Kidney capillary endothelial cell (primary cell): ENCODE measurements around the gene CDC45.
A peak's percentile ranks its signal among the peaks of the same experiment; 100 is the strongest.

Experiments
- DNase-seq: peaks from one replicate; pipeline ENCODE4 v3.0.0-alpha.2; 2018; ENCODE audit warnings: low spot score

CDC45 gene

GRCh38 chr22:19448739-19449421 is 30.8 kb upstream of the CDC45 start:
- DNase-seq: no peak

DNA sequence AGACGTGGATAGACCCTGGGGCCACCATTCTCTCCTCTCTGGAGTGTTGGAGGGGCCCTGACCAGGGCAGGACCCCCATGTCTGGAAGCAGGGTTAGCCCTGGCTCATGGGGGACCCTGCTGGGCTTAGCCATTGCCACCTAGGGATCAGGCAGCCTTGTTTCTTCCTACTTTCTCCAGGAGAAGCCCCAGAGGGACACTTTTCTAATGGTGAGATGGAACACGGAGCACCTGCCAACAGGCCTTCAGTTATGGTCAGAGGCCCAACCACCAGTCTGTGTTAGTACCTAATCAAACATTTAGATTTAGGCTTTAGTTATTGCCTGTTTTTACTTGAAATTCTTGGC is 30.3 kb upstream of the CDC45 start:
- DNase-seq: no peak

- no peak for DNase-seq
Observed at GRCh38 chr22:19450363-19451175, 29.2 kb upstream of the CDC45 start.

DNA sequence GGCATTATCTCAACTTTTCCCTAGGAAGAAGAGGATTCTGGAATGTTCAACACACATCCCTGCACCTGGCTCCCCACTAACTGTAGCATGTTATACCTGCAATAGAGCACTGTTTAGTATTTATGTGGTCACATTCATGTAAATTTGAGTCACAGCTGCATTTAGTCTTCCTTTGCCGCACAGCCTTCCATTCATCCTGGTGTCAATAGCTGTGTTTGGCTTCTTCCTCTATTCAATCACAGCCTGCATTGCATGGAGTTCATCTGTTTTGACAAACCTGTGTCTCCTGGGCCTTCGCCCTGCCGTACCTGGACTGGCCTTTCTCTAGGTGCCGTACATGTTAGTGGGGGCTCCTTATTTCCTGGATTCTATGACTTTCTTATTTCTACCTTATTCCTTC is 28.1 kb upstream of the CDC45 start:
- no peak for DNase-seq

- no peak for DNase-seq
Observed at GRCh38 chr22:19453718-19454117, 26.0 kb upstream of the CDC45 start.

- no peak for DNase-seq
Observed at GRCh38 chr22:19454156-19454555, 25.6 kb upstream of the CDC45 start.

GRCh38 chr22:19455033-19455432 is 24.7 kb upstream of the CDC45 start:
- DNase-seq: no peak

- peak; percentile 23 for DNase-seq
Observed at GRCh38 chr22:19455585-19456370, 23.9 kb upstream of the CDC45 start.

DNA sequence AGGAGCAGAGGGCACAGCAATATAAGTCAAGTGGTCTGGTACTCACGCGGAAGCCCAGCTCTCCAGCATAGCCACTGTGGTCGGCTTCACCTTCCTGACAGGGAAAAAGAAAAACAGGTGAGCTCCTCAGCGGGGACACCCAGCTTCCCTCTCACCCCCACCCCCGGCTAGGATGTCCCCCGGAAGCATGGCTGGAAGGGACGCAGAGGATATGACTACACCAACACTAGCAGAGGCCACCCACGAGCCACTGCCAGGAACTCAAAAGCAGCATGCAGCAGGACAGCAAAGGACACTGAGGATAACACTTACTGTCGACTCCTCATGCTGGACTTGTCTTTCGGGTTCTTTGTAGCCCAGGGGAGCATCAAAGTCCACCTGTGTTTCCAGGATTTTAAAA is 23.2 kb upstream of the CDC45 start:
- DNase-seq: no peak

- DNase-seq: no peak
Observed at GRCh38 chr22:19457828-19458428, 21.8 kb upstream of the CDC45 start.

DNA sequence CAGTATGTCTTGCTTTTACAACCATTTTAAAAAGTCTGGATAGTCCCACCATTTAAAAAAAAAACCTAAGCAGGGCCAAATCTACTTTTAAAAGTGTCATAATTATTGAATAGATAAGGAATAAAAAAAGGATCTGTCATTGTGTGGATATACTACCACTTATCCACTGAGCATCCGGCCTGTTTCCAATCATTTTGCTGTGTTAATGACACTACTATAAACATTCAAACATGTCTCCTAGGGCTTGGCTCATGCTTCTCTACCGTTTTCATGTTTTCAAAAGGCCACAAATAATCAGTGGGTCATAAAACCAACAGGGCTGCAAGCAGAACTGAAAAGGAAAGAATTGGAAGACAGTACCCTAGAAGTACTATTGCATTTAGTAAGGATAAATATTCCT is 19.7 kb upstream of the CDC45 start:
- DNase-seq: no peak

- no peak for DNase-seq
Observed at GRCh38 chr22:19461506-19461905, 18.2 kb upstream of the CDC45 start.

DNA sequence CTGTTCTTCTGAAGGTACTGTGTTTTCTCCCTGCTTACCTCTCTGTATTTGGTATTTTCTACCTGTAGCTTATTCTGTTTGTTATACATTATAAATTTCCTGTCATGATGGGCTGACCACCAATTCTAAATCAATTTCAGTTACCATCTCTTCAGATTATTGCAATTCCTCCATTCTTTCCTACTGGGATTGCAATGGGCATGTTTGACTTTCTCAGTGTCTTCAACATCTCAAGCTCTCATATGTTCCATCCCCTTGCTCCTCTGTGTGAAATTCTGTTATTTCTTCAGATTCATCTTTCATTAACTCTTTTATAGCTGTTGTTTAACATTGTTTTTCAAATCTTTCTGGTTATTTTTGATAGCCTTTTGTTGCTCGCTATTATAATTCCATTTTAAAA is 16.7 kb upstream of the CDC45 start:
- no peak for DNase-seq

DNA sequence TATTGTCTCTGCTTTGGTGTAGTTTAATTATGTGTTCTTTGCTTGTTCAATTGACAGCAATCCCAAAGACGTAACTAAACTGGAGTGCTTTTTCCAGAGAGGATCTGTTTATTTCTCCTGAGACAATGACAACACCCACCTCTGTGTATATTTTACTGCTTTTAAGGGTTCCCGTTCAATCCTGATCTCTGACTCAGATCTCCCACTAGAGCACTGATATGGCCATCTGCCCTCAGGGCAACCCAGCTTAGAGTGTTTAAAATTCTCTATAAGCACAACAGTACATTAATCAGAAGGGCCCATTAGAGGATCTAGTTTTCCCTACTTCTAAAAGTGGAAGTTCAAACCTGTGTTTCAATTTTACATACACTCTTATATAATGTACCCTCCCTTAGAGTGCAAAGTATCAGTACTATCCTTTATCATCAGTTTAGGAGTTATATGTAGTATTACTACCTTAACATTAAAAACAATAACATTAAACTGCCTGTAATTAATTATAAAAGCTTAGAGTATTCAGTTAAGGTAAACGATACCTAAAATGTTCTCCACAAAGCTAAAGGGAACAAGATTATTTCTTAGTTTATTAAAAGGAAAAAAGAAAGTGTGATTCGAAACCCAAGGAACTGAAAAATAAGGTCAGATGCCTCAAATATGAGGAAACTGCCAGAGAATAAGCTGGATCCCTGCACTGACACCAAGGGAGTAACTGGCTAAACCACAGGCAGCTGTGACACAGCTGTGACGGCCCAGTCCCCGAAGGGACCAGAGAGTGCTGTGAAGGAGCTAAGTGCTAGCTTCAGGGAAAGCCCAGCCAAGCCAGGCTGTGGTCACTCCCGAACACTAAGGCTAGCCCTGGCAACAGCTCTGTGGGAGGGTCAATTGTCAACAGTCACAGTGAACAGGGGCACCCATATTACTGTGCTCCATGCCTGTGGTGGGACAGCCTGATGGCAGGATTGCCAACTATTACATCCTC is 15.9 kb upstream of the CDC45 start:
- DNase-seq: no peak

DNA sequence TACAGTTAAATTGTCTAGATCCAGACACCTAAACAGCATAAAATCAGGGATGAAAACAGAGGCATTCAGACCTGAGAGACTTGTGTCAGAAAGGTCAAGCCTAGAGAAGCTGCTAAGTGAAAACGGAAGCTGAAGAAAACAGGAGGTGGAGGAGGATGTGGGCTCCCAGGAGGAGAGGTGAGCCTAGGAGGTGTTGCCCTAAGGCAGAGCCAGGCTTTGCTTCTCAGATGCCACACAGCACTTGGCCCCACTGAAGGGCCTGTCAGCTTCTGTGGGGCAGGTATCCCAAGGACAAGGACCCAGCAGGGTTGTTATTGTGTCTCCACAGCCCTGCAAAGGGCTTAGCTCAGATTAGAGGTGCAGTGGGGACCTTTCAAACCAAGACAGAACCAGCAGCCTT is 15.2 kb upstream of the CDC45 start:
- DNase-seq: no peak

DNA sequence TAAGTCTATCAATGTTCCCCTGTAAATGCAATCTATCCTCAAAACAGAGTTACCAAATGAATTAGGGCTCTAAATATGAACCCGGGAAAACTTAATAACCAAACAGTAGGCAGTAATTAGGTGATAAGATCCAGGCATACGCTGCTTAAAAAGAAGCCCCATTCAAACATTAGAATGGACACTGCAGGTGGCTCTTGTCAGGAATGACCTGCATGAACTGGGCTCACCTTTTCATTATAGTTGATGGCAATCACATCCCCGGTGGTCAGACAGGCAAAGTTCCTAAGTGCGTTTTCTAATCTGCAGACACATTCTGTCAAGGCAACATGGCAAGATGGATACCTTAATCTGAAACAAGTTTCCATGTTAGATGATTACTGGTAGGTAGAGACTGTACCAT is 14.7 kb upstream of the CDC45 start:
- no peak for DNase-seq

DNA sequence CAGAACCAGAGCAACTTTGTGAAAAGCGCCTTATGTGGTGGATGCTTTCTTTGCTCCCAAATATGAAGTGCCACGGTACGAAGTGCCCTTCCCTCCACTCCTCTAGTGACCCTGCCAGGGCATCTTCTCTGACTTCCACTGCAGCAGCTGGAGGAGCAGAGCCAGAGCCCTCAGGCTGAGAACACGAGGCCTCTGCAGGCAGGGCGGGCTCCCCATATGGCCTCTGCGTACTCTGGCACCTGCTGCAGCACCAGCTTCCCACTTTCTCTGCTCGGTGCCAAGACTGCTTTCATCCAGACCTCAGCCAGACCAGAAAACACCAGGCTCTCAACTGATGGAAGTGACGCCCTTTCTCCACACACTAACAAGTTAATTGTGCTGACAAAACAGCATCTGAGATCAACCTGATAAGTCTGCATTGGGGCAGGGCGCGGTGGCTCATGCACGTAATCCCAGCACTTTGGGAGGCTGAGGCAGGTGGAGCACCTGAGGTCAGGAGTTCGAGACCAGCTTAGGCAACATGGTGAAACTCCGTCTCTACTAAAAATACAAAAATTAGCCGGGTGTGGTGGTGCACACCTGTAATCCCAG is 13.5 kb upstream of the CDC45 start:
- DNase-seq: no peak

DNA sequence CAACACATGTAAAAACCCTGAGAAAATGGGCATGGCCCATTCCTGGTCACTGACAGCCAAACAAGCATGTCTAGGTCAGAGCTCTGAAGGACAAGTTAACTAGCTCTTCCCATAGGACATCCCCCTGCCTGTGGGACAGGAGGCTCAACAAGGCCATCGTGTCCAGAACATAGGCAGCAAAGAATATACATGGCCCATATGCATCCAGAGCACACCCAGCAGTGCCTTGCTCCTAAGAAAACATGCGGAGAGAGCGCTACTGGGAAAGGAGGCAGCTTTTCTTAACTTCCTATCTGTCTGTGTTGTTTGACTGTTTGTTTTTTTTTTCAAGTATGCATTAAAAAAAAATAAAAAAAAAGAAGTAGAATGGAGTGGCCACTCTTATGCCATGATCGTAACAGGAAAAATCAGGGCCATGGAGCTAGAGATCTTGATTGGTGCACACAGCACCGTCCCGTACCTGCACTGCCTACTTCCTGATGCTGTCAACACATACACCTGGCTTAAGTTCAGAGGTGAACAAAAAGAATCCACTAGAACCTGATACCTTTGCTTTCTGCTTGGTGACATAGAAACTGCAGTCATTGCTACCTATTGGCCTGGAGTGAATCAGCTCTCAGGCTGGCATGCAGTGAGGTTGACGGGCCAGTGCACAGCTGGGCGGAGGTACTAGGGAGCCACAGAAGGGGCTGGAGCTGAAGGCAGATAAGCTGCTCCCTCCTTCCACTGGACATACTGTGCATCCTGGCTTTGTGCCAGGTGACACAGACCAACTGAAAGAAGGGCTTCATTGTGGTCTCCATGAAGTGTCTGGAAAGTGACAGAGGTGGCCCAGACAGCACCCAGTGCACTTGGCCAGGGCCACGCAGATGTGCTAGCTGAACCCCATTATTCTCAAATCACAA is 12.6 kb upstream of the CDC45 start:
- no peak for DNase-seq

GRCh38 chr22:19467912-19468311 is 11.8 kb upstream of the CDC45 start:
- no peak for DNase-seq

DNA sequence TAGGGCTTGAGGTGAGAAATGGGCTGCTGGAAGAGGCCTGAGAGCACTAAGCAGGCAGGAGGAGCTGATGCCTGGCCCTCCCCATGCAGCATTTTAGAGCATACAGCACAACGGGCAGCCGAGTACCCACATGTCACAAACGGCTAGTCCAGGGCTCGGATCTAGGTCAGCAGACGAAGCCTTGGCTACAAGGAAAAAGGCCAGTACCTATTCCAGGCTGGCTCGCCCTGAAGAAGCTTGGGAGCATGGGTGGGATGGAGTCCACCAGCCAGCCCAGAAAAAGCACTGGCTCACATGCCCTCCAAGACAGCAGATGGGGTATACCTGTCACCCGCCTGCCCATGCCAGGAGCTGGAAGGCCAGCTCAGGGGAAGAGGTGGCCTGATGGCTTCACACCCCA is 10.3 kb upstream of the CDC45 start:
- DNase-seq: no peak
